Adrenal gland (tissue), 12 donors: Measurements from ENCODE around the gene METRNL. TPM values are rescaled to one million over a fixed set of nuclear protein-coding genes. Genes with fewer than 3 reads are reported as not detected.
A peak's percentile ranks its signal among the peaks of the same experiment; 100 is the strongest.

Experiments
- DNase-seq, 7 donors: peaks; one replicate each; pipeline ENCODE4 v3.0.0-alpha.2; 2019 to 2020
- H3K27ac ChIP-seq, 5 donors: fragments of 200-600 bp; sonication (generic) in 4 of 5; 1 replicate in 3 of 5; 2 replicates in 2 of 5; pipeline versions ENCODE4 v1.5.1 to v1.8.0; 2016 to 2020; ENCODE audit warnings: mild to moderate bottlenecking in 1 of 5
- H3K27me3 ChIP-seq: fragments of 200-600 bp; 2 replicates; pipeline ENCODE4 v1.8.0; 2021
- H3K36me3 ChIP-seq, 2 donors: fragments of 200-600 bp; replicated peaks in 1 of 2; 1 replicate in 1 of 2; 2 replicates in 1 of 2; pipeline versions ENCODE4 v1.5.1 to v1.8.0; 2018 to 2022
- H3K4me1 ChIP-seq, 2 donors: fragments of 200-600 bp; replicated peaks in 1 of 2; 1 replicate in 1 of 2; 2 replicates in 1 of 2; pipeline versions ENCODE4 v1.5.1 to v1.8.0; 2018 to 2021
- H3K4me3 ChIP-seq, 4 donors: fragments of 200-600 bp; sonication (generic) in 3 of 4; one replicate each; pipeline ENCODE4 v1.5.1; 2016 to 2018
- H3K9me3 ChIP-seq, 3 donors: fragments of 200-600 bp; sonication (generic) in 1 of 3; replicated peaks in 1 of 3; 1 replicate in 2 of 3; 2 replicates in 1 of 3; pipeline versions ENCODE4 v1.5.1 to v1.8.0; 2016 to 2021
- CTCF ChIP-seq, 6 experiments: fragments of 450-650 bp in 4 of 6; fragments of 200-600 bp in 2 of 6; sonication (generic) in 1 of 6; IDR thresholded peaks; 1 replicate in 5 of 6; 2 replicates in 1 of 6; pipeline versions ENCODE4 v1.5.1 to v1.8.0; 2016 to 2021; ENCODE audit warnings: antibody characterized with exemption in 6 of 6, mild to moderate bottlenecking in 2 of 6, moderate library complexity in 1 of 6
- POLR2A ChIP-seq, 2 donors: fragments of 450-650 bp; IDR thresholded peaks; one replicate each; pipeline ENCODE4 v1.6.1; 2017; ENCODE audit warnings: antibody characterized with exemption in 2 of 2, mild to moderate bottlenecking in 2 of 2, moderate library complexity in 1 of 2
- WGBS, 4 donors: extraction: QIAGEN DNeasy Blood & Tissue Kit in 2 of 4; methylation state at CpG; one replicate each; pipeline versions ENCODE4 v1.1.5 to v1.1.7; 2013 to 2017; 5-methylcytosine and 5-hydroxymethylcytosine counted together
- intact Hi-C, 2 donors: fragments of 100-400 bp; cut with DNase I; formaldehyde crosslinking; loops; one replicate each; pipeline versions ENCODE4 v1.14.1 to v1.15.0; 2022 to 2023
- polyA plus RNA-seq, 3 donors: library from polyadenylated mRNA; stranded (reverse); fragments of 200-250 nt in 2 of 3; fragments of 350-450 nt in 1 of 3; fragmentation: Illumina TruSeq in 1 of 3; extraction: RNeasy Lipid Tissue Mini Kit (QIAGEN cat#74804) in 1 of 3; gene quantifications; one replicate each; pipeline ENCODE4 v1.2.3, GENCODE V29; 2013 to 2014
- total RNA-seq, 9 donors: library from RNA; depleted of rRNA in 4 of 9; stranded (reverse); fragments of >200 nt in 4 of 9; fragments of 120-200 nt in 1 of 9; fragmentation: NEBNext Ultra II Directional in 1 of 9; extraction: Animal tissue kit (Norgen Biotek cat#: 25700) in 1 of 9; gene quantifications; one replicate each; pipeline versions ENCODE4 v1.1.0 to v1.2.4, GENCODE V29; 2013 to 2023
- donor health status: healthy with polysubstance abuse.
- donor health status: Bipolar disorder and iron deficiency.
- donor health status: DM: yes; HTN: yes; CAD: no.
- donor health status: DM: no; HTN: no; CAD: no.
- donor health status: DM: no; HTN: no; CAD: no.
- donor health status: DM: yes; HTN: yes; CAD: no.

Gene METRNL
- total and polyA plus RNA-seq, 12 donors: 1.9 to 72.7 (median 25.9) TPM

GRCh38 chr17:83056583-83057396 lies 22.6 kb upstream of the METRNL start:
- DNase-seq: peak in 3 of 7 donors; percentile 12 to 45 (median 22)
- H3K4me1 ChIP-seq: peaks cover 9 to 14% of the 10 kb centered on the region in 2 donors
- 72 to 82% (median 77%) methylated on average over 14 to 30 of the region's 30 CpGs for WGBS, 4 donors
- no peak overlapping the region for H3K4me3 ChIP-seq
- no peaks in the 10 kb centered on the region for H3K9me3 ChIP-seq
- TF ChIP-seq POLR2A (IDR thresholded peaks at IDR 0.05): no peak
- no peak for TF ChIP-seq CTCF (IDR thresholded peaks at IDR 0.05)
- no peaks in the 10 kb centered on the region for H3K27me3 ChIP-seq
- intact Hi-C loops: no loop called here
- no peaks in the 10 kb centered on the region for H3K36me3 ChIP-seq
- H3K27ac ChIP-seq: no peak overlapping the region

- Histone ChIP-seq H3K27ac (no peak overlapping the region), H3K9me3 (no peaks in the 10 kb centered on the region), H3K4me3 (no peak overlapping the region), H3K4me1 (peaks cover 4 to 10% of the 10 kb centered on the region in 2 donors), H3K27me3 (no peaks in the 10 kb centered on the region), H3K36me3 (no peaks in the 10 kb centered on the region)
- TF ChIP-seq POLR2A (IDR thresholded peaks at IDR 0.05): no peak
- no peak for TF ChIP-seq CTCF (IDR thresholded peaks at IDR 0.05)
- WGBS, 4 donors: 83 to 86% (median 85%) methylated on average over 12 to 14 of the region's 14 CpGs; no CpG with 5 or more reads in 1 of the 4 donors
- DNase-seq: peak in 1 of 7 donors; percentile 45
- intact Hi-C loops: no loop called here
These were observed 22.0 kb upstream of the METRNL start for GRCh38 chr17:83057397-83057761.

GRCh38 chr17:83057793-83058265 lies 21.6 kb upstream of the METRNL start:
- Histone ChIP-seq H3K27me3 (no peaks in the 10 kb centered on the region), H3K27ac (no peak overlapping the region), H3K36me3 (no peaks in the 10 kb centered on the region), H3K9me3 (no peaks in the 10 kb centered on the region), H3K4me1 (peaks cover 4 to 9% of the 10 kb centered on the region in 2 donors), H3K4me3 (no peak overlapping the region)
- TF ChIP-seq POLR2A (IDR thresholded peaks at IDR 0.05) (no peak), CTCF (IDR thresholded peaks at IDR 0.05) (no peak)
- WGBS, 4 donors: 72 to 89% (median 79%) methylated on average over 6 to 19 of the region's 19 CpGs
- DNase-seq: peak in 3 of 7 donors; percentile 12 to 49 (median 20)
- intact Hi-C loops: no loop called here

- intact Hi-C loops: no loop called here
- WGBS, 4 donors: 87 to 92% (median 91%) methylated on average over 19 to 20 of the region's 20 CpGs
- no peak overlapping the region for H3K27ac ChIP-seq
These were observed 21.1 kb upstream of the METRNL start for GRCh38 chr17:83058266-83058798.

More at GRCh38 chr17:83058266-83058798, 21.1 kb upstream of the METRNL start:
- H3K4me3 ChIP-seq: no peak overlapping the region
- H3K4me1 ChIP-seq: peaks cover 0 to 4% of the 10 kb centered on the region in 2 donors
- no peak for TF ChIP-seq CTCF (IDR thresholded peaks at IDR 0.05)
- TF ChIP-seq POLR2A (IDR thresholded peaks at IDR 0.05): no peak
- DNase-seq: peak in 2 of 7 donors; percentile 11 to 13
- H3K36me3 ChIP-seq: no peaks in the 10 kb centered on the region
- H3K9me3 ChIP-seq: no peaks in the 10 kb centered on the region
- no peaks in the 10 kb centered on the region for H3K27me3 ChIP-seq
